GM18870 (cell line): ENCODE data around the gene RB1.

ENCODE experiments used
- ATAC-seq: cut with Tn5 transposase; IDR thresholded peaks from one replicate; pipeline ENCODE4 v1.9.1; 2021; ENCODE audit warnings: moderate library complexity; ENCODE audit not compliant: unreplicated experiment

Gene RB1

DNA sequence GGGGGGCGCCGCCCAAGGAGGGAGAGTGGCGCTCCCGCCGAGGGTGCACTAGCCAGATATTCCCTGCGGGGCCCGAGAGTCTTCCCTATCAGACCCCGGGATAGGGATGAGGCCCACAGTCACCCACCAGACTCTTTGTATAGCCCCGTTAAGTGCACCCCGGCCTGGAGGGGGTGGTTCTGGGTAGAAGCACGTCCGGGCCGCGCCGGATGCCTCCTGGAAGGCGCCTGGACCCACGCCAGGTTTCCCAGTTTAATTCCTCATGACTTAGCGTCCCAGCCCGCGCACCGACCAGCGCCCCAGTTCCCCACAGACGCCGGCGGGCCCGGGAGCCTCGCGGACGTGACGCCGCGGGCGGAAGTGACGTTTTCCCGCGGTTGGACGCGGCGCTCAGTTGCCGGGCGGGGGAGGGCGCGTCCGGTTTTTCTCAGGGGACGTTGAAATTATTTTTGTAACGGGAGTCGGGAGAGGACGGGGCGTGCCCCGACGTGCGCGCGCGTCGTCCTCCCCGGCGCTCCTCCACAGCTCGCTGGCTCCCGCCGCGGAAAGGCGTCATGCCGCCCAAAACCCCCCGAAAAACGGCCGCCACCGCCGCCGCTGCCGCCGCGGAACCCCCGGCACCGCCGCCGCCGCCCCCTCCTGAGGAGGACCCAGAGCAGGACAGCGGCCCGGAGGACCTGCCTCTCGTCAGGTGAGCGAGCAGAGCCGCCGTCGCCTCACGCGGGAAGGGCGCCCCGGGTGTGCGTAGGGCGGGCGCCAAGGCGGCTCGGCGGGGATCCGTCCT is at the start of gene RB1:
TSS of gene RB1 (plus strand) at position 393 of the 784 bp plus-strand sequence. CDS start at position 555, 162 bp downstream.
- peak; percentile 55 for ATAC-seq

DNA sequence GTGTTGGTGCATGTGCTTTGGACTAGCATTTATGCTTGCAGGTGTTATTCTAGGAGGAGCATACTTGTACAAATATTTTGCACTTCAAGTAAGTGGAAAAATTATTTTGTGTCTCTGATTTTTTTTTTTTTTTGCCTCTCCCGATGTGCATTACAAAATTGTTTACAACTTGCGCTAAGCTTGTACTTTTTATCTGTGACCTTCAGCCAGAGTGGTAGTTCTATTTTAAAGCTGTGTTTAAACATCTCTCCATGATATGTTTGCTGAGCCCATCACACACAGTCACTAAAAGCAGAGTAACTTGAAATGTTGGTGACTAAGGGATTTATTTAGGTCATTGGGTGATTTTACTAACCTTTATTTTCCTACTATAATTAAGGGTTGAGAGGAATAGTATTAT is 49.7 kb upstream of the RB1 start:
- no peak for ATAC-seq

DNA sequence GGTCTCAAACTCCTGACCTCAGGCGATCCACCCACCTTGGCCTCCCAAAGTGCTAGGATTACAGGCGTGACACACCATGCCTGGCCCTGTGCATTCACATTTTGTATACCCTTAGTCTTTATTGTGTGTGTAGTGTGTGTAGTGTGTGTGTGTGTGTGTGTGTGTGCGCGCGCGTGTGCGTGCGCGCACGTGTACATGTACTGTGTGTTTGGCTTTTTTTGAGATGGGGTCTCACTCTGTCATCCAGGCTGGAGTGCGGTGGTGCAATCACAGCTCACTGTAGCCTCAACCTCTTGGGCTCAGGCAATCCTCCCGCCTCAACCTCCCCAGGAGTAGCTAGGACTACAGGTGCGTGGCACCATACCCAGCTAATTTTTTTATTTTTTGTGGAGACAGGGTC is 48.5 kb upstream of the RB1 start:
- no peak for ATAC-seq

DNA sequence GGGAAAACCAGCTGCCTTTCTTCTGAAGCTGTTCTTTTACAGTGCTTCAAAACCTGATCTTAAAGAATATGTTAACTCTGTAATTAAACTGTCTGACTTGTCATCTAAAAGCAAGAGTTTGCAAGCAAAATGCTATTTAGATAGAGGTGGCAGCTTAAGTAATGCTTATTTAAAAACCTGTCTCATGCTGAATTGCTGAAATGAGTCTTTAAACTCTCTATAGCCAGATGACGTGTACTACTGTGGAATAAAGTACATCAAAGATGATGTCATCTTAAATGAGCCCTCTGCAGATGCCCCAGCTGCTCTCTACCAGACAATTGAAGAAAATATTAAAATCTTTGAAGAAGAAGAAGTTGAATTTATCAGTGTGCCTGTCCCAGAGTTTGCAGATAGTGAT is 47.6 kb upstream of the RB1 start:
- ATAC-seq: no peak

DNA sequence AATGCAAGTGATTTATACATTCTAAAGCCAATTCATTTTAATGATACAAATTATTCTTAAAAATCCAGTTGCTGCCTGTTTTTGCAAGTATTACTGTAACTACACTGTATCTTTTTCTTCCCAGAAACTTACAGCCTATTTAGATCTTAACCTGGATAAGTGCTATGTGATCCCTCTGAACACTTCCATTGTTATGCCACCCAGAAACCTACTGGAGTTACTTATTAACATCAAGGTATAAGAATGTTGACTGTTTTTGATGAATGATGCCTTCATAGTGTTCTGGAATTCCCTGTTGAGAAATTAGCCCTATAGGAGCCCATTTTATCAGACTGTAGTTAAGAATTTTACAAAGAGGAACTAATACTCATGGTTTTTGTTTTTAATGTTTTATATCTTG is 45.5 kb upstream of the RB1 start:
- ATAC-seq: no peak

DNA sequence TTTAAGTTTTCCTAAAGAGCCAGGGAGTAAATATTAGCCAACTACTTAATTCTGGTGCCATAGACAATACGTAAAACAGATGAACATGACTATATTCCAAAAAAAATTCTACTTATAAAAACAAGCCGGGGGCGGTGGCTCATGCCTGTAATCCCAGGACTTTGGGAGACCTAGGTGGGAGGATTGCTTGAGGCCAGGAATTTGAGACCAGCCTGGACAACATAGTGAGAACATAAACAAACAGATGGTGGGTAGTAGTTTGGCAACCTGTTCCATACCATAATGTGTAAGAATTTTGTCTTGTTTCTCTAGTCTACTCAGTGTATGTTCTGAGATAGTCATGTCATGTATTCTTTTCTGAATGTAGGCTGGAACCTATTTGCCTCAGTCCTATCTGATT is 45.1 kb upstream of the RB1 start:
- ATAC-seq: no peak

DNA sequence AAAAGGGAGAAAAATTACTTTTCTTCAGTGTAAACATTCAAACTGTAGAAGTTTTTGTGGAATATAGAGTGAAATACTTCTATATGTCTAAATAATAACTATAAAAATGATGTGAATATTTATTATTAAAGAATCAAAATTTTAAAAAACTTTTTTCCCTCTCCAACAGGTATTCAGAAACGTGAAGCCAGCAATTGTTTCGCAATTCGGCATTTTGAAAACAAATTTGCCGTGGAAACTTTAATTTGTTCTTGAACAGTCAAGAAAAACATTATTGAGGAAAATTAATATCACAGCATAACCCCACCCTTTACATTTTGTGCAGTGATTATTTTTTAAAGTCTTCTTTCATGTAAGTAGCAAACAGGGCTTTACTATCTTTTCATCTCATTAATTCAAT is 42.6 kb upstream of the RB1 start:
- ATAC-seq: no peak

DNA sequence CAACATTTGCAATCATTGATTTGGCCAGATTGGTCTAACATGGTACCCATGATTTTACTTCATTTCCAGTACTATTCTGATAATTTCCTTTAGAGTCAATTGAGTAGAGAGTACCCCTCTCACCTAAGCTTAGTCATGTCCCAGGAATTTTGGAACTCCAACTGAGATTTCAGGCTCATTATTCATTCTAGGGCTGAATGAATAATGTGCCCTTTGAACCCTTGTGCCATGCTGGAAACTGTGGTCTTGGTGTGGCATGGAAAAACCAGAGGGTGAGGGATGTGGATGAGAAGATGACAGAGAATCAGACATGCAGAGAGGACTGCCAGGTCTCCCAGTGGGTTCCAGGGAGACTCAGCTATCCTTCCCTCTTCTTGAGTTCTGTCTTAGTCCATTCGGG is 40.4 kb upstream of the RB1 start:
- no peak for ATAC-seq

DNA sequence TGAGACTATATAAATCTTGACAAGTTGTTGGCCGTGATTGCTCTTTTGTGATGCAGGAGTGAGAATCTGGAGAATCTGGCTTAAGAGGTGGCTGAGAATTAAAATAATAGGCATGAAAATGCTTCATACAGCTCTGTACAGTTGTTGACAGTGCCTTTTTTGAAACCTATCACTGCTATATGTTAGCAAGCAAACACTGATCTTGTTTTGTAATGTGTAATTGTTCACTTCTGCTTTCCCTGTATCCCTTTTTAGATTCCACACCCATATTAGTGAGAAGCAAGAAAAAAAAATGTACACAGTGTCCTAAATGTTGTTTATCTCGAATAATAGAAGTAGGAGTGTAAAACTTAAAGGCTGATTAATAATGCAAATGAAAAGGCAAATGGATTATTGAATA is 39.5 kb upstream of the RB1 start:
- ATAC-seq: no peak

DNA sequence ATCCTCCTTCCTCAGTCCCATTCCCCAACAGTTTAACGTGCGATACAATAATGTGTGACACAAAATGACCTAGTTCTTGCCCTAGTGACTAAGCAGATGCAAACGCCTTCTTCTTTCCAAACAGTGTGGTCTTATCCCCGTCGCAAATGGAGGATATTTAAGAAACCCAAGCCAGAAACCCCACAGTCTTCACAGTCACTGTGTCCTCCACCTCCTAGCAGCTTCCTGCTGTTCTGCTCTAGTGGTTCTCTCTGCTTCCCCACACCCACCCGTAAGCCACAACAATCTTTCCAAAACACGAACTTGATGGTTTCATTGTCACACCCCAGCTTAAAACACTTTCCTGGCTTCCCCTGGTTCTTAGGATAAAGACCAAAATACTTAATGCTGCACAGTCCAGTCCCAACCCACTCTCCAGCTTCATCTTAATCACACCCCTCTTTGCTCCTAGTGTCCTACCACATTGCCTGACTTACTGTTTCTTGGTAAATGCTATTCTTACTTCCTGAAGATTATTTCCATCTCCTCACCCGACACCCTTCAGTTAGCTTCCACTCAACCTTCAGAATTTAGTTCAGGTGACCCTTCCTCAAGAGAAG is 38.2 kb upstream of the RB1 start:
- ATAC-seq: peak; percentile 61

DNA sequence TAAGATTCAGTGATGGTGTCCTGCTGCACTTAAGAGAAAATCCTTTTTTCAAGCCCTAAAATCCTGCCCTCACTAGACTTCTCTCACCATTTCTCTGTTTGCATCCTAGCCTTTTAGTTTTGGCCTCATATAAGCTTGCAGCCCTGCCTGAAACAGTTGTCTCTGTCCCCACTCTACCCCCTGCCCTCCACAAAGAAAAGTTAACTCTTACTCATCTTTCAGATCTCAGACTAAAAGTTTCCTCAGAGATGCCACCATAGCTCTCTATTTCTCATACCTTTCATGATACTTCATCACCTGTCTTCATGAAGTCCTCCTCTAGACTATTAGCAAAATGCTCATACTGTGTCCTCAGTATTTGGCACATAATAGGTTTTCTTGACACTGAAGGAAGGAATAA is 37.4 kb upstream of the RB1 start:
- ATAC-seq: no peak

DNA sequence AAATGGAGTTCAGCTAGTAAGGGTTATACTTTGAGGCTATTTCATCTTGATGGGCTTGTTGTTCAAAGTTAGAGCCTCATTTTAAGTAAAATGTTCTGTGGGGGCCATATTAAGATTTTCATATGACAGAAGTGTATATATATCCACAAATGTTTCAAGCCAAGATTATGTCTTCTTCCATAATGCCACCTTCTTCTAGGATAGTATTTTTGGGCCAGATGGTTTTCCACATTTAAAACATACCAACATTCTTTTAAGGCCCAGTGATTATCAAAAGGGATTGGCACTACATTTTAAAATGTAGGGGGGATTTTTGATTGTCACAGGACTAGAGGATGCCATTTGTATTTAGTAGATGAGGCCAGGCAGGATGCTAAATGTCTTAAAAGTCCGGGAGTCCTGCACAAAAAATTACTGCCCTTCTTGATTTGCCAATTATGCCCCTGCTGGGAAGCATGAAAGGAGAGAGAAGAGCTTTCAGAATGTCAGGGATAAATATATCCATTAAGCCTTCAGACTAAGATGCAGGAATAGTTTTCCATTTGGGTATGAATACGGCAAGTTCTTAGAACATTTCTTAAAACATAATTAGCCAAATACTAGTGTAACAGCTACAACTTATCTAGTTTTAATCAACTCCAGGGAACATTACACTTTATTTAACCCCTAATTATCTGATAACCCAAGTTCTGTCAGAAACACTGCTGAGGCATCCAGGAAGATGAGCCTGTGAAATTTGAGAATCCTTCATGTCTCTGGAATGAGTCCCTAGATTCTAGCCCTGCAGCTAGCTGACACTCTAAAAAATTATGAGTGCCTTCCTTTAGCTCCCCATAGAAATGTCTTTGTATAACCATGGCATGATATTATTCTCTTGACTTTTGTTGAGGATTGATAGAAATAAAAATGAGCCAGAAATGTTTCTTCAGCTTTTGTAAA is 36.6 kb upstream of the RB1 start:
- ATAC-seq: no peak

DNA sequence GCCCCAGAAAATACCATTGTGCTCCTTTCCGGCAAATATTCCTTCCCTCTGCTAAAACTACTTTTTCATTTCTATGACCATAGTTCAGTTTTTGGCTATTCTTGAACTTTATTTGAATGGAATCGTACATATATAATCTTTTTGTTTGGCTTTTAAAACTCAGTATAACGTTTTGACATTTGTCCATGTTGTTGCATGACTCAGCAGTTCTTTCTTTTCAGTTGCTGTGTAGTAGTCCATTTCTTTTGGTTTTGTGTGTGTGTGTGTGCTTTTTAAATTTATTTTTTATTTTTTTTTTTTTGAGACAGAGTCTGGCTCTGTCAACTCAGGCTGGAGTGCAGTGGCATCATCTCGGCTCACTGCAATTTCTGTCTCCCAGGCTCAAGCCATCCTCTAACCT is 35.5 kb upstream of the RB1 start:
- no peak for ATAC-seq

DNA sequence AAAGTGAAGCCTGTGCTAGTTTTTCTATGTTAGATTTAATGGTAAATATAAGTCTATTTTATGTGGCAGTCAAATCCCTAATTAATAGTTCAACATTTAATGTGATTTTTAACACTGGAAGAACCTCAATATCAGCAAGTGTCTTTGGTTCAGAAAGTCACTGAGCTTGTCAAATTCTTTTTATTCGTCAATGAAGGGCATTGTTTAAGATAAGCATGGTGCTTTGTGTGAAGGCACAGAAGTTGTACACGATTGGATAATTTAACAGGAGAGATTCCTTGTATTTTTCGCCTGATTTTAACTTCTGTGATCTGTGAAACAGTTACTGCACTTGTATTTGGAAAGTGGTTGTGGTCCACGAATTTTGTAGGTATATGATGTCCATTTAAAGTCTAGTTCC is 30.2 kb upstream of the RB1 start:
- ATAC-seq: no peak

DNA sequence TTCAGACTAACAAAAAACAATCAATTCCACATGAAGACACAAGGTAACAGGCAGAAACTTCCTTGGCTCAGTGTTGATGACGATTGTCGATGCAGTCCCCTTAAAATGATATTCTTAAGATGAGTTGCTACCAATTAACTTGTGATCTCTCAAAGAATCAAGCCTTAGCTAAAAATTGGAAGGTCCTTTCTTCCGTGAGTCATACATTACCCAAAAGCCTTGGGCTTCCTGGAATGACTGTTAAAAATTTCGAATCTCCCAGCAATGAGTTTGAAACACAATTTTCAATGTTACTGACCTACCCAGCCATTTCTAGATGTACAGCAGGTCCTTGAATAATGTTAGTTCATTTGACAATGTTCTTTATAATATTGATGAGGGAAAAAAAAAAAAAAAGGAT is 28.0 kb upstream of the RB1 start:
- ATAC-seq: no peak

DNA sequence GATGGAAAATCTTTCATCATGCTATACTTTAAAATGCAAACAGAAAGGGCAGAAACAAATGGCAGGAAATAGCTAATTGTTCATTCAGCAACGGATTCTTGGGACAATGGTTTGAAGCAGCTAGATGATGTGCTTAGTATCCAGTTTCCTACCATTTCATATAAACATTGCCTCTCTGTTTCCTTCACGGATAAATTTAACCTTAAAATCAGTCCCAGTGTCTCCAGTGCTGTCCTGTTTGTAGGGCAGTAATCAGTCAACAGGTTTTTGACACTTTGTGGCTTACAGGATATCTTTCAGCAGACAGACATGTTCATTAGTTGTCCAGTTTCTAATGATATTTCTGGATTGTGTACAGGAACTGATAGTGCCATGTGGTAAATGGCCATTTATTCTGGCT is 24.7 kb upstream of the RB1 start:
- ATAC-seq: no peak

DNA sequence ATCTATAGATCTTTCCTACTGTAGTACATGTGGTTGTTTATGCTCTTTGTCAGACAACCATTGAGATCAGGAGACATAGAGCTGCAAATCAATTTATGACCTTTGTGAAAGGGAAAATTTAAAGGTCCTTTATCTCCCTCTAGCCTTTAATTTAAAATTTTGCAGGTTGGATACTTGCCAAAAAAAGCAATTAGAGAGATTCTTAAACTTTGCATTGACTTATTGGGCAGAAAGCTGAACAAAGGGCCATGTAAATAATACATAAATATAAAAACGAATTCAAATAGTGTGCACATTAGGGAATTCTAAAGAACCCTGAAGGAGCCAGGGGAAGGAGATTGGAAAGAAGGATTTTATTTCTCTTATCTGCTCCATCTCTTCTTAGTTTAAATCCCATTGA is 22.0 kb upstream of the RB1 start:
- ATAC-seq: no peak

DNA sequence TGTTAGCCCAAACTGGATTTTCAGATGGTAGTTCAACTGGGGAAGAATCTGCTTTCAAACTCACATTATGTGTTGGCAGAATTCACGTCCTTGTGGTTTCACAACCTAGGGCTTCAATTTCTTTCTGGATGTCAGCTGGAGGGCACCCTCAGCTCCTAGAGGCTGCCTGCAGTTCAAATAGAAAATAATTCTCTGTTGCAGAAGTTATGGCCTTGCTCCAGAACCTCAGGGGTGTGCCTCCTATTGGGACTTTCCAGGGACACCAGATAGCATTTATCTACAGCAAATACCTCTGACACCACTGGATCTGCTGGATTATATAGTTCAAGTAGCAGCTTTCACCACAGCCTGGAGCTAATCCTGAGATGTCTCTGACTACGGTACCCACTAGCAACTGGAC is 11.8 kb upstream of the RB1 start:
- ATAC-seq: no peak

DNA sequence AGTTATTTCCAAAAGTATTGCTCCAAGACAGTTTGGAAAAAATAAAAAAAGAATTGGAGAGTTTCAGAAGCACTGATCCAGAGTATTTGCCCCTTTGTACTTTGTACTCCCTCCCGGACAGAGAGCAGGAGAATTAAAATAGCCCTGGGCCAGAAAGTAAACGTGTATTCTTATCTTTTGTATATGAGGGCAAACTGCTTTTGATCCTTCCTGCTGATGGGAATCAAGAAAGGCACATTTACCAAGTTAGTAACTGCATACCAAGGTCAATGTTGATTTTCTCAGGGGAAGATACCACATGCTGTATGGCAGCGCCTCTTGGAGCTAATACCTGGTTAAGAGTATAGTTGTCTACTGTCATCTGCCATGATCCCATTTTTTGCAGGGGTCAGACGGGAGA is 10.9 kb upstream of the RB1 start:
- ATAC-seq: no peak

DNA sequence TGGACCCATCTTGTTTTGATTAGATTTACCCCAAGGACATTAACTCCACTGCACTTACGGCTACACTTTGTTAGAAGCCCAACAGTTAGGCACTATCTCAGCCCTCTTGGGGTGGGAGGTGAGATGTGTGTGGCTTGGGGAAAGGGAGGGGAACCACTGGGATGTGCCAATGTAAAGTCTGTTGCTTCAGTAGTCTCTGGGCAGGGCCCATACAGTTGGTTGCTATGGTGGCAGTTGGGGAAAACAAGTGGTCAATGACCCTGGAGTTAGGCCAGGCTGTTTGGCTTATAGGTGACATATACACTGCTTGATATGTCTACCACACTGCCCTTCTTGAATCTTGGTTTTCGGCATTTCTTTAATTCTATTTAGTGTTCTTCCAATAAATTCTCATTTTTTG is 8.9 kb upstream of the RB1 start:
- no peak for ATAC-seq

DNA sequence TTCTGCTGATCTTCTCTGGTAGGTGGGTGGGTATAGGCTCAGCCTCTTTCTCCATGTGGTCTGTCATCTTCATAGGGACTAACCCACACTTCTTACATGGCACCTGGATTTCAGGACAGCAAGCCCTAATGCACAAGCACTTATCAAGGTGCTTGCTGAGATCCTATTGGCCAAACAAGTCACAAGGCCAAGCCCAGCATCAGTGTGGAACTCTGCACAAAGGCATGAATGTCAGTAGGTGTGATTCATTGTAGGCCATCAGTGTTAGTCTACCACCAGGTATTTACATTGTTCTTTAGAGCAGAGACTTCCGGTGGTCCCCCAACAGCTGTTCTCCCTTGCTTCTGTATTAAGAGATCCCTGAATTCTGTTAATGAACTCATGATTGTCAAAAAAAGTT is 8.3 kb upstream of the RB1 start:
- ATAC-seq: no peak

DNA sequence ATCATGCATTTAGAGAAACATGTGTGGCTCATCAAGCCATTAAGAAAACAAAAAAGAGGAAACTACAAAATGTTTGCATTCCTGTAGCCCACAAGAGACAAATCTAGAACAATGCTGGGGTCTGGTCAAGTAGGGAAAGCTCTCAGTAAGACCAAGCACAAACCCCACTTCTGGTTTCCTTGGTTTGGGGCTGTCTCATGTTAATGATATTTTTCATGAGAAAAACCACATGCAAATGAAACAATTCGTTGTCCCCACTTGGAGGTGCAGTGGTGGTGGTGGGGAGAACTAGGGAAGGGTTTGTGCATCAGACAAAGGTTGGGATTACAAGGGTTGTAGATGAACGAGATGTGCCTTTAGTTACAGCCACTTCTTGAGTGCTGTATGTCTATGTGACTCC is 7.0 kb upstream of the RB1 start:
- ATAC-seq: peak; percentile 72
